ENCODE measurements around the gene MAN1C1. TPM values are rescaled to one million over a fixed set of nuclear protein-coding genes. Genes with fewer than 3 reads are reported as not detected.

Gene MAN1C1
- total RNA-seq, 1 donor from 2014 or later, result 10.9 TPM

GRCh38 chr1:25794325-25794724, 177.7 kb downstream of the MAN1C1 start:
- no peaks in the 10 kb centered on the region for H3K9me3 Mint-ChIP-seq (ENCODE audit: low read depth)
- peaks cover 27% of the 10 kb centered on the region for H3K4me1 Mint-ChIP-seq (ENCODE audit: low read depth)
- H3K4me3 Mint-ChIP-seq (ENCODE audit: unreplicated experiment), result no peak overlapping the region
- no peaks in the 10 kb centered on the region for H3K36me3 Mint-ChIP-seq (ENCODE audit: low read depth)
- peak overlapping the region; percentile 37 for H3K27ac Mint-ChIP-seq (ENCODE audit: unreplicated experiment)
- no peak for DNase-seq (ENCODE audit: low spot score)
- no peaks in the 10 kb centered on the region for H3K27me3 Mint-ChIP-seq (ENCODE audit: low read depth)
- TF ChIP-seq, protein P1, sequence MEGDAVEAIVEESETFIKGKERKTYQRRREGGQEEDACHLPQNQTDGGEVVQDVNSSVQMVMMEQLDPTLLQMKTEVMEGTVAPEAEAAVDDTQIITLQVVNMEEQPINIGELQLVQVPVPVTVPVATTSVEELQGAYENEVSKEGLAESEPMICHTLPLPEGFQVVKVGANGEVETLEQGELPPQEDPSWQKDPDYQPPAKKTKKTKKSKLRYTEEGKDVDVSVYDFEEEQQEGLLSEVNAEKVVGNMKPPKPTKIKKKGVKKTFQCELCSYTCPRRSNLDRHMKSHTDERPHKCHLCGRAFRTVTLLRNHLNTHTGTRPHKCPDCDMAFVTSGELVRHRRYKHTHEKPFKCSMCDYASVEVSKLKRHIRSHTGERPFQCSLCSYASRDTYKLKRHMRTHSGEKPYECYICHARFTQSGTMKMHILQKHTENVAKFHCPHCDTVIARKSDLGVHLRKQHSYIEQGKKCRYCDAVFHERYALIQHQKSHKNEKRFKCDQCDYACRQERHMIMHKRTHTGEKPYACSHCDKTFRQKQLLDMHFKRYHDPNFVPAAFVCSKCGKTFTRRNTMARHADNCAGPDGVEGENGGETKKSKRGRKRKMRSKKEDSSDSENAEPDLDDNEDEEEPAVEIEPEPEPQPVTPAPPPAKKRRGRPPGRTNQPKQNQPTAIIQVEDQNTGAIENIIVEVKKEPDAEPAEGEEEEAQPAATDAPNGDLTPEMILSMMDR (IDR thresholded peaks at IDR 0.05), result no peak

DNA sequence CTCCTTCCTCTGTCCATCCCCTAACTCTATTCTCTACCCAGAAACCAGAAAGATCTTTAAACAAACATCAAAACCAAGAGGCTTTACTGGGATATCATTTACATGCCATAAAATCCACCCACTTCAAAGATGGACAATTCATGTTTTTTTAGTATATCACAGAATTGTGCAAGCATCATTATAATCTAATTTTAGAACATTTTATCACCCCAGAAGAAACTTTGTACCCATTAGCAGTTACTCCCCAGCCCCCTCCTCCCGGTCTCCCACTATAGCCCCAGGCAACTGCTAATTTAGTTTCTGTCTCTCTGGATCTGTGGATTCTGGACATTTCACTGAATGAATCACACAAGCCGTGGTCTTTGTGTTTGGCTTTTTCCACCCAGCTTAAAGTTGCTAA, 178.6 kb downstream of the MAN1C1 start:
- Mint-ChIP-seq H3K9me3 (ENCODE audit: low read depth) (no peaks in the 10 kb centered on the region), H3K36me3 (ENCODE audit: low read depth) (no peaks in the 10 kb centered on the region), H3K27ac (ENCODE audit: unreplicated experiment) (no peak overlapping the region), H3K4me1 (ENCODE audit: low read depth) (peaks cover 31% of the 10 kb centered on the region), H3K27me3 (ENCODE audit: low read depth) (no peaks in the 10 kb centered on the region), H3K4me3 (ENCODE audit: unreplicated experiment) (no peak overlapping the region)
- TF ChIP-seq, protein P1 (IDR thresholded peaks at IDR 0.05), result no peak
- DNase-seq (ENCODE audit: low spot score), result no peak

DNA sequence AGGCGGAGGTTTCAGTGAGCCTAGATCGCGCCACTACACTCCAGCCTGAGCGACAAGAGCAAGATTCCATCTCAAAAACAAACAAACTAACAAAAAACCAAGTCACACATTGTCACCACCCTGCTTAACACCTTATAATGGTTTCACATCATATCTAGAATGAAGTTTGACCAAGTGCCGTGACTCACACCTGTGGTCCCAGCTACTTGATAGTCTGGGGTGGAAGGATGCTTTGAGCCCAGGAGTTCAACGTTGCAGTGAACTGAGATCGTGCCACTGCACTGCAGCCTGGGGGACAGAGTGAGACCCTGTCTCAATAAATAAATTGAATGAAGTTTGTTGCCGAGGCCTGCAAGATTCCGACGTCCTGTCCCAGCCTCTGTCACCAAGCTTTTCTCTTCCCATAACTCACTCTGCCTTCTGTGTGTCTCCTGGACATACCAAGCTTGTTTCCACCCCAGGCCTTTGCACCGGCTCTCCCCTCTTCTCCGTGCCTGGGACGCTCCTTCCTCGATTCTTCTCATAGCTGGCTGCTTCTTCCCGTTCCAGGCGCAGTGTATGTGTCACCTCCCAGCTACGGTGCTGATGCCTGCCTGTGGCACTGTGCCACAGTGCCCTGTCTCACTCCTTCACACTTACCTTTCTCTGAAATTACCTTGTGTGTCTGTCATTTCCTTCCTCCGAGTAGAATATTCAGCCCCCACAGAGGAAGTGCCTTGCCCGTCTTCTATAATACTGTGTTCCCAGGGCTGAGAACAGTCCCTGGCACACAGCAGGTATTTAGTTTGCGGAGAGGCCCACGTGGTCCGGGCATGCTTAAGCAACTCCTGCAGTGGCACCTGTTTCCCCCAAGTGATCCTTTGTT, 179.6 kb downstream of the MAN1C1 start:
- Mint-ChIP-seq H3K4me3 (ENCODE audit: unreplicated experiment) (no peak overlapping the region), H3K27ac (ENCODE audit: unreplicated experiment) (no peak overlapping the region), H3K36me3 (ENCODE audit: low read depth) (no peaks in the 10 kb centered on the region), H3K27me3 (ENCODE audit: low read depth) (no peaks in the 10 kb centered on the region), H3K4me1 (ENCODE audit: low read depth) (peaks cover 39% of the 10 kb centered on the region), H3K9me3 (ENCODE audit: low read depth) (no peaks in the 10 kb centered on the region)
- DNase-seq (ENCODE audit: low spot score), result no peak
- TF ChIP-seq, protein P1 (IDR thresholded peaks at IDR 0.05), result no peak

DNA sequence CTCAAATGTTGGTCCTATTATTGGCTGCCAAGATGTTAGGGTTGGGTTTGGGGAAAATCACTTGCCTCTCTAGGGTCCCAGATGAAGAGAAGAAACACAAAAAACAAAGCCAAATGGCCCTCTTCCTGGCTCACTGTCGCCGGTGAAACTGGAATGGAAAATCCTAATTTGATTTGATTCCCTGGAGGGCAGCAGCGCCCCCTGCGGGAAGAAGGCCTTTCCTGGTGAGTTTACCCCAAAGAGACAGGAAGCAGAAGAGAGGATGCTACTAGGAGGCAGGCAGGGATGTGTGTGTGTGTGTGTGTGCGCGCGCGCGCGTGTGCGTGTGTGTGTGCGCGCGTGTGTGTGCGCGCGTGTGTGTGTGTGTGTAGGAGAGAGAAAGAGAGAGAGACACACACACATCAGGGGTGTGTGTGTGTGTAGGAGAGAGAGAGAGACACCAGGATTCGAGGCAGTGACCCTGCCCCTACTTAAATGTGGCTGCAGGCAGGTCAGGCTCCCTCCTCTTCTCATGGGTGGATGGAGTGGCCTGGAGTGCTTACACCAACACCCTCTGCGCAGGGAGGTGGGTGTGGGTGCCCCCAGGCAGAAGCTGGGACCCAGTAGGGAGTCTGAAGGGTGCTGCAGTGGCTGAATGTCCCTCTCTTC, 180.3 kb downstream of the MAN1C1 start:
- DNase-seq (ENCODE audit: low spot score), result no peak
- Mint-ChIP-seq H3K4me3 (ENCODE audit: unreplicated experiment) (no peak overlapping the region), H3K4me1 (ENCODE audit: low read depth) (peaks cover 40% of the 10 kb centered on the region), H3K9me3 (ENCODE audit: low read depth) (no peaks in the 10 kb centered on the region), H3K27ac (ENCODE audit: unreplicated experiment) (no peak overlapping the region), H3K27me3 (ENCODE audit: low read depth) (no peaks in the 10 kb centered on the region), H3K36me3 (ENCODE audit: low read depth) (no peaks in the 10 kb centered on the region)
- TF ChIP-seq, protein P1 (IDR thresholded peaks at IDR 0.05), result peak; percentile 89

- Mint-ChIP-seq H3K9me3 (ENCODE audit: low read depth) (no peaks in the 10 kb centered on the region), H3K4me1 (ENCODE audit: low read depth) (peaks cover 49% of the 10 kb centered on the region), H3K27me3 (ENCODE audit: low read depth) (no peaks in the 10 kb centered on the region), H3K36me3 (ENCODE audit: low read depth) (no peaks in the 10 kb centered on the region), H3K4me3 (ENCODE audit: unreplicated experiment) (no peak overlapping the region), H3K27ac (ENCODE audit: unreplicated experiment) (no peak overlapping the region)
- TF ChIP-seq, protein P1 (IDR thresholded peaks at IDR 0.05), result peak; percentile 72
- no peak for DNase-seq (ENCODE audit: low spot score)
These were observed 181.3 kb downstream of the MAN1C1 start for GRCh38 chr1:25797939-25798338.
